ENCODE results near the gene FUT7. TPM values are rescaled to one million over a fixed set of nuclear protein-coding genes. Genes with fewer than 3 reads are reported as not detected.

The FUT7 gene
- total and polyA plus RNA-seq, 2 of the 13 experiments (the other 11 are each of a cell fraction or from before 2014, with no cell fraction given): 0.05 TPM; not detected in 1

- Histone ChIP-seq H3K79me2 (ENCODE audit: insufficient read depth, low read length) (no peaks in the 10 kb centered on the region), H3K27me3 (ENCODE audit: control insufficient read depth in 1 of 2, insufficient read depth in 2 of 2, low read length in 2 of 2) (peaks cover 3 to 27% of the 10 kb centered on the region in 2 experiments; a peak in 4 of 5 replicates), H3K9me3 (ENCODE audit: low read length) (no peaks in the 10 kb centered on the region), H3K9ac (ENCODE audit: insufficient read depth, low read depth, low read length) (no peak overlapping the region), H4K20me1 (ENCODE audit: insufficient read depth, low read length) (peaks cover 3% of the 10 kb centered on the region; the same call in 1 of the 2 replicates), H3K36me3 (replicated peaks in 1 of 2; ENCODE audit: control insufficient read depth in 1 of 2, insufficient read depth in 2 of 2, low read length in 2 of 2) (no peaks in the 10 kb centered on the region), H3K4me3 (replicated peaks in 1 of 3; ENCODE audit: insufficient read depth in 1 of 3, low read depth in 2 of 3, low read length in 3 of 3) (peak overlapping the region; percentile 57 to 77 (median 58); a peak in 5 of 6 replicates), H2AFZ (ENCODE audit: low read length) (no peak overlapping the region), H3K4me2 (ENCODE audit: low read depth, low read length) (peak overlapping the region; percentile 84), H3K4me1 (ENCODE audit: insufficient read depth, low read length) (peaks cover 25% of the 10 kb centered on the region), H3K27ac (ENCODE audit: extremely low read length, insufficient read depth, low read length) (no peak overlapping the region)
- CTCF ChIA-PET (ENCODE audit: low intra/inter-chr PET ratio, low total read pairs): interaction anchor here (2.0 to 2.8 kb wide), 2 partner anchors 19 to 22 kb away, joined by 16 to 25 read pairs; no protein-coding TSS in a partner anchor
- ATAC-seq (peak; percentile 26), DNase-seq (ENCODE audit: low spot score) (no peak), FAIRE-seq (no peak)
- intact Hi-C loops (cut with micrococcal nuclease; ENCODE audit: unreplicated experiment): loop anchor here (1.0 kb wide), 1 partner anchor 22 kb away; no protein-coding TSS in a partner anchor
- POLR2A ChIA-PET: no interaction called here
- no TSS peak for BruUV-seq (replicated peaks)
- in situ Hi-C loops (cut with HindIII; ENCODE audit: extremely low pct_ligation_motif_present, low pct_unique_long_range_greater_than_20kb): loop anchor here (10.0 kb wide), 1 partner anchor 271 kb away; no protein-coding TSS in a partner anchor
- WGBS (ENCODE audit: low lambda C conversion rate): 4% methylated on average over 15 of the region's 96 CpGs
- TF ChIP-seq ZBTB2 (CRISPR knock-in tag; IDR thresholded peaks at IDR 0.05; ENCODE audit: low read depth): peak; percentile 1; the same call in 1 of the 2 replicates
- TF ChIP-seq ZBTB10 (CRISPR knock-in tag; IDR thresholded peaks at IDR 0.05; ENCODE audit: borderline replicate concordance): no peak
- TF ChIP-seq ZNF451 (CRISPR knock-in tag; IDR thresholded peaks at IDR 0.05): 0 out of 2 replicates have a peak, but pooled peaks have one; percentile 46
- 0 out of 2 replicates have a peak, but pooled peaks have one; percentile 24 for TF ChIP-seq MTF2 (CRISPR knock-in tag; IDR thresholded peaks at IDR 0.05; ENCODE audit: borderline replicate concordance)
- peak; percentile 59 for TF ChIP-seq ZFX (CRISPR knock-in tag; IDR thresholded peaks at IDR 0.05; ENCODE audit: low read depth)
- 0 out of 2 replicates have a peak, but pooled peaks have one; percentile 43 for TF ChIP-seq FOXC1 (CRISPR knock-in tag; IDR thresholded peaks at IDR 0.05; ENCODE audit: borderline replicate concordance)
- TF ChIP-seq FOSL2 (CRISPR knock-in tag; IDR thresholded peaks at IDR 0.05): no peak
- peak; percentile 33; the same call in 1 of the 2 replicates for TF ChIP-seq GABPB1 (CRISPR knock-in tag; IDR thresholded peaks at IDR 0.05)
- 0 out of 2 replicates have a peak, but pooled peaks have one; percentile 32 for TF ChIP-seq ZC3H13 (CRISPR knock-in tag; IDR thresholded peaks at IDR 0.05)
- TF ChIP-seq UBTF (CRISPR knock-in tag; IDR thresholded peaks at IDR 0.05): peak; percentile 46; the same call in 1 of the 2 replicates
- TF ChIP-seq TGIF2 (CRISPR knock-in tag; IDR thresholded peaks at IDR 0.05): no peak
- TF ChIP-seq ZNF552 (CRISPR knock-in tag; IDR thresholded peaks at IDR 0.05; ENCODE audit: borderline replicate concordance): no peak
Measured at GRCh38 chr9:137045294-137046087, 13.6 kb upstream of the FUT7 start.
